NCI-H524 (cell line): ENCODE measurements around the gene GAB1.

Source experiments
- DNase-seq, 2 experiments: peaks; one replicate each; lab custom pipeline; 2025; lab: John Stamatoyannopoulos, UW

Gene GAB1

GRCh38 chr4:143358923-143359643, 22.4 kb downstream of the GAB1 start:
- DNase-seq, result peak in 1 of 2 experiments; percentile 1

- no peak for DNase-seq
Measured at GRCh38 chr4:143359644-143360193, 23.0 kb downstream of the GAB1 start.

DNA sequence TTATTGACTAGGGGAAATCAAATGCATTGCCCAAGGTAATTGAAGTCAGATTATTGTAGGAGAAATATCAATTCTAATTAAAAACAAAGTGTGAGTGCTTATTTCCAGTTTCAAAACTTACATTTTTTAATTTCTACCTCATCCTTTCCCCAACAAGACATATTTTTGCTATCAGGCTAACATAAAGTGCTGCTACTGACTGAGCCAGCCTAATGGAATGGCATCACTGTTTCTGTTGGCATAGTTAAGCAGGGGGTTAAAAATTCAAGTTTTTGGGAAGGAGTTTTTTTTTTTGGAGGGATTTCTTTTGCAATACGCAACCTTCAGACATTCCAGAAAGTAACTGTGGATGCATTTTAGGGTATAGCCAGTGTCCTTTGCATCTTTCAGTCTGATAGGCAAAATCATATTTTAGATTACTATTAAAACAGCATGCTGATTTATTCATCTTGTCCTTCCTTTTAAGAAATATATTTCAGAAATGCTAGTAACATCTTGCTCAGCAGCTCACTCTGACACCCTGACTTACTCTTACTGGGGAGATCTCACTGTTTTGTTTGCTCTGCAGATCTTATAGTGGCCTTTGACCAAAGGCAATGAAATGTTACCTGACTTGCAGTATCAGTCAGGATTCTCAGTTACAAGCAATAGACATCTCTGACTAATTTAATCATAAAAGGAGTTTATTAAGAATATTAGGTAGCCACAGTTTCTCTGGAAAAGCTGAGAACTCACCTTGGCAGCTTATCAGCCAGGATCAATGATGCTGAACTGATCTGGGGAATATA, 24.4 kb downstream of the GAB1 start:
- no peak for DNase-seq

GRCh38 chr4:143362349-143363046, 25.8 kb downstream of the GAB1 start:
- DNase-seq, result no peak

DNA sequence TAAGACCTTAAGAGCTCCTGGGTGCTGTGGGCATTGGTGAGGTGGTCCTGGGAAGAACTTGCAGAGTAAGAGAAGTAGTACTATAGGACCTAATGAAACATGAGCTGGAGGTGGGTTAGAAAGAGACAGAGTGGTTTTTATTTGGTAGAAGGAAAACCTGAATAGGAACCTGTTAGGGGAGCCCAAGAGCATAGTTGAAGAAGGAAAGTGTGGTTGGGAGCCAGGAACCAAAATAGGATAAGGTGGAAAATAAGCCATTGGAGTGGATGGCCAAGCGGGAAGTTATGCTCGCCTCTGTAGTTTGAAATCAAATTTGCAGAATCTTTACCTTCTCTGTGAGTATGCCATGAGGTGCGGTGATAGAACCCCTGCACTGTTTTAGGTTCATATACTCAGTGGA, 26.7 kb downstream of the GAB1 start:
- no peak for DNase-seq

DNA sequence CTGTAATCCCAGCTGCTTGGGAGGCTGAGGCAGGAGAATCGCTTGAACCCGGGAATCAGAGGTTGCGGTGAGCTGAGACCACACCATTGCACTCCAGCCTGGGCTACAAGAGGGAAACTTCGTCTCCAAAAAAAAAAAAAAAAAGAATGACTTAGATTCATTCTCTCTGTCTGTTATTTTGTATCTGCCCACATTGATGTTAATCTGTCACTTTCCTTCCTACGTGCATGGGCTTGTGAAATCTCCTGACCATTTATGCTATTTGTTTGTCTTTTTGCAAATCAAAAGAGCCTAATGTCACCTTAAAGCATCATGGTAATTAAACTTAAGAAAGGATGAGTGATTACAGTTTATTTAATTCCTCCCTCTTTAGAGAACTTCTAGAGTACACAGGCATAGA, 27.4 kb downstream of the GAB1 start:
- no peak for DNase-seq

GRCh38 chr4:143367863-143368262, 31.2 kb downstream of the GAB1 start:
- DNase-seq, result no peak

GRCh38 chr4:143369552-143369951, 32.9 kb downstream of the GAB1 start:
- DNase-seq, result no peak

- no peak for DNase-seq
Measured at GRCh38 chr4:143372093-143372915, 35.6 kb downstream of the GAB1 start.

GRCh38 chr4:143374255-143374654, 37.6 kb downstream of the GAB1 start:
- DNase-seq, result no peak

DNA sequence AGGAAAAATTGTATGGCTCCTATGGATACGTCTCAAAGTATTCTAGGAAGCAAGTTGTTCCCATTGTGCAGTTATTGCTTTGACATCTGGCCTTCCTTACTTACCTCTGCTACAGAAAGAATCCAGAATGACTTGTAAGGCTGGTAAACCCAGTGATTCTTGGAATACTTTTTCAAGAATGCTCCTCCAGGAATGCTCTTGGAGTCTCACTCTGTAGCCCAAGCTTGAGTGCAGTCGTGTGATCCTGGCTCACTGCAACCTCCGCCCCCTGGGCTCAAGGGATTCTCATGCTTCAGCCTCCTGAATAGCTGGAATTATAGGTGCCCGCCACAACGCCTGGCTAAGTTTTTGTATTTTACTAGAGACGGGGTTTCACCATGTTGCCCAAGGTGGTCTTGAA, 38.1 kb downstream of the GAB1 start:
- DNase-seq, result no peak

- peak; percentile 20 to 28 for DNase-seq
Measured at GRCh38 chr4:143375326-143376073, 38.8 kb downstream of the GAB1 start.

GRCh38 chr4:143377611-143378099, 41.0 kb downstream of the GAB1 start:
- DNase-seq, result no peak

DNA sequence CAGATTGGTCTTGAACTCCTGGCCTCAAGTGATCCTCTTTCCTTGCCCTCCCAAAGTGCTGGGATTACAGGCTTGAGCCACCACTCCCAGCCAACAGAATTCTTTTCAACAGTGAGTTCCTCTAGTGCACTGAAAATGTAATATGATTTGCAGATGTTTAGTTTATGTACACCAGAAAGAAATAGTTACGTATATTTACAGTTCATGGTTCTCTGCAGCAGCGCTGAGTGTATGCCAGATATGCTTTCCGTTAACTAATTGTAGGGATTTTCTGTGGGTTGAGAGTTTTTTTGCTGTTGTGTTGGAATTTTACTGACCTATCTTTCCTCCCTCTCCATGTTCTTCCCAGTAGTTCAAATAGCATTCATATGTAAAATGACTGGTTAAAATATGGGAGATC, 44.0 kb downstream of the GAB1 start:
- DNase-seq, result no peak

- DNase-seq, result no peak
Measured at GRCh38 chr4:143381189-143382118, 44.8 kb downstream of the GAB1 start.

DNA sequence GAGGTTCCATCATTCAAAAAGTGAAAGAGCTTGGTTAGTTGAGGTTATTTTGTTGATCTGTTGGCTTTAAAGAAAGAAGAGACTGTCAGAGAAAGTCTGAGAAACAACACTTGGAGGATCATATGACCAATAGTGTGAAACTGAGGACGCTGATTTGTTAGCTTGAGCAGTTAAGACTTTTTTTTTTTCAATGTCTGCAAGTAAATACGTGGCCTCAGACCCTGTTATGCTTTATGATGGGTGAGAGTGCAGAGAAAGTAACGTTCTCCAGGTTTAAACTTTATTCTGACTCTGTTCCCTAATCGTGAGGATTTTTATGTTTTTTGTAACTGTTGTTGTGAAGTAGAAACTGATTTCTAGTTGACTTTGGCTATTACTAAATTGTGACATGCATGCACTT, 45.9 kb downstream of the GAB1 start:
- DNase-seq, result no peak

- no peak for DNase-seq
Measured at GRCh38 chr4:143383005-143383574, 46.4 kb downstream of the GAB1 start.

DNA sequence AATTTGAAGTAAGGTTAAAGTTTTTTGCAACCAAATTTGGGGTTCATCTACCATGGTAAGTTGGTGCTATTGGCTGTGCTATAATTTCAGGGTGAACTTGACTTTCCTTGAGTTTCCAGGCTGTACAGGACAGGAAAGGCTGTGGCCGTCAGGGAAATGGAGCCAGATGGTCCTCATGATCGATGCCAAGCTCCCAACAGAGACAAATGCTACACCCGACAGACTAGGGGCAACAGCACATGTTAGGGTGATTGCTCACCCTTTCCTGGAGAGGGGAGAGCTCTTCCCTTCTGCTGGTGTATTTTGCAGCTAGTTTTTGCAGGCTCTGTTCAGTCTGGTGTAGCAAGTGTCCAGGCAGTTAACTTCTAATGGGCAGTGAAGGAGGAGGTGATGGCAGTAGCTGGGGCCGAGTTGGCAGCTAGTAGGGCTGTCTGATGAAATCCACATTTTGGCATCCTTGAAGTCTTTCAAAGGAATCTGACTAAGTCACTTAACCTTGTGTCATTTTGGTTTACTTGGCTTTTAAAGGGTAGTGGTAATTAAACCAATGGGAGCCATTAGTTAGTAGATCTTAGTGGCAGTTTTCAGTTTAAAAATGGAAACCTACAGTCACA, 47.8 kb downstream of the GAB1 start:
- peak in 1 of 2 experiments; percentile 17 for DNase-seq

- no peak for DNase-seq
Measured at GRCh38 chr4:143386812-143387211, 50.1 kb downstream of the GAB1 start.
